GM12872 (cell line): ENCODE data around the gene SLC29A4.

Source experiments
- CTCF ChIP-seq: IDR thresholded peaks from 3 replicates; pipeline ENCODE4 v1.5.1; 2011; ENCODE audit warnings: low read depth, mild to moderate bottlenecking, low read length, moderate library complexity; ENCODE audit not compliant: insufficient read depth

SLC29A4 gene

DNA sequence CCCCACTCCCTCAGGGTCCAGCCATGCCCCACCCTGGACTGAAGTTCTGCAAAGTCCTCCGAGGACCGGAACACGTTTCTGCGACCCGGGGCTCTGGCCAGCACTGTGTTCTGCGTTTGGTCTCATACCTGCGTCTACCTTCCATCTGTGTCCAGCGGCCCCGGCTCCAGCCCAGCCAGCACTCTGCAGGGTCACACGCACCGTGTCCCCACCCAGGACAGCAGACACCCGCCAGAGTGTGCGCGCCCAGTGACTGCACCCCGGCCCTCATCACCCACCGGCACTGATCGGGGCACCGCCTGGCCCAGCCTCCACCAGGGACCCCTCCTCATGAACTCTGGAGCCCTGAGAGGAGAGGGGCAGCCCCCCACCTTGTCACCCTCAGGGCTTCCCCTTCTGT is 20.3 kb downstream of the SLC29A4 start:
- no peak for TF ChIP-seq CTCF

- TF ChIP-seq CTCF = no peak
Measured at GRCh38 chr7:5303591-5304505, 21.1 kb downstream of the SLC29A4 start.

- no peak for TF ChIP-seq CTCF
Measured at GRCh38 chr7:5309146-5309545, 26.4 kb downstream of the SLC29A4 start.

GRCh38 chr7:5310822-5311405 is 28.2 kb downstream of the SLC29A4 start:
- TF ChIP-seq CTCF = no peak

GRCh38 chr7:5314864-5315263 is 32.1 kb downstream of the SLC29A4 start:
- TF ChIP-seq CTCF = no peak

DNA sequence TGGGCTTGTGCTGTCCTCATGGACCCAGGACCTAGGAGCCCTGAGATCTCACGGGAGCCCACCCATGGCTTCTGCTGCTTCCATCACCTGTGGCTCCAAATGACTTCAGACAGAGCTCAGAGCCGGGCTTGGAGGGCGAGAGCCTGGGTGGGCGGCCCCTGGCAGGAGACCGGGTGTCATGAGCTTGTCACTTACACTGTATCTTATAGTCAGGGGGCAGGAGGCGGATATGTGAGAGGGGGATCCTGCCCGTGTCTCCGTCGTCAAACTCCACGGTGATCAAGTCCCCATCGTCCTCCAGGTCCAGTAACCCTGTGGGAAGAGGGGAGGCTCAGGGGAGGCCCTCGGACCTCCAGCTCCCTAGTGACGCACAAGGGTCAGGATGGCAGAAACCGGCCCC is 33.0 kb downstream of the SLC29A4 start:
- TF ChIP-seq CTCF = no peak

DNA sequence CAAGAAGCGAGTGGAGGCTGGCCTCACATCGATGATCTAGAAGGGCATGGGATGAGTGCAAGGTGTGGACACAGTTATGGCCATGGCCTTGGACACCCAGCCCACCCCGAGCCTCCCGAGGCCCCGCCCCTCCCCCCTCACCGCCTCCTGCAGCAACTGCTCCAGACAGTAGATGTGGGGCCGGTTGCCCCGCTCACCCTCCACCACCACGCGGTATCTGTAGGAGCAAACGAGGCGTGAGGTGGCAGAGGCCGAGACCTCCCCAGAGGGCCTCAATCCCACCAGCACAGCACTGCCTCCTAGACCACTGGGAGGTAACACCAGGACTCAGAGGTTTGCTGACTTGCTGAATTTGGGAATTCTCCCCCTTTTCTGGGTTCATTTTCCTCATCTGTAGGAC is 37.6 kb downstream of the SLC29A4 start:
- no peak for TF ChIP-seq CTCF
